Upper lobe of left lung (tissue), 4 donors: ENCODE measurements around the gene FGR.

Experiments used
- POLR2A ChIP-seq, 4 donors: fragments of 450-650 bp; IDR thresholded peaks; one replicate each; pipeline ENCODE4 v1.5.1; 2016 to 2017; ENCODE audit warnings: antibody characterized with exemption in 4 of 4, mild to moderate bottlenecking in 2 of 4
- POLR2AphosphoS5 ChIP-seq, 2 donors: sonication (generic); formaldehyde crosslinking; IDR thresholded peaks; one replicate each; pipeline ENCODE4 v1.5.1; 2017; ENCODE audit warnings: antibody characterized with exemption in 2 of 2
- TF ChIP-seq, protein P1 (sequence below), 6 experiments: fragments of 450-650 bp in 4 of 6; fragments of 200-600 bp in 2 of 6; sonication (generic) in 2 of 6; IDR thresholded peaks; one replicate each; pipeline ENCODE4 v1.5.1; 2016 to 2019; ENCODE audit warnings: antibody characterized with exemption in 6 of 6

- no peak for TF ChIP-seq POLR2AphosphoS5 (IDR thresholded peaks at IDR 0.05)
- TF ChIP-seq, protein P1, sequence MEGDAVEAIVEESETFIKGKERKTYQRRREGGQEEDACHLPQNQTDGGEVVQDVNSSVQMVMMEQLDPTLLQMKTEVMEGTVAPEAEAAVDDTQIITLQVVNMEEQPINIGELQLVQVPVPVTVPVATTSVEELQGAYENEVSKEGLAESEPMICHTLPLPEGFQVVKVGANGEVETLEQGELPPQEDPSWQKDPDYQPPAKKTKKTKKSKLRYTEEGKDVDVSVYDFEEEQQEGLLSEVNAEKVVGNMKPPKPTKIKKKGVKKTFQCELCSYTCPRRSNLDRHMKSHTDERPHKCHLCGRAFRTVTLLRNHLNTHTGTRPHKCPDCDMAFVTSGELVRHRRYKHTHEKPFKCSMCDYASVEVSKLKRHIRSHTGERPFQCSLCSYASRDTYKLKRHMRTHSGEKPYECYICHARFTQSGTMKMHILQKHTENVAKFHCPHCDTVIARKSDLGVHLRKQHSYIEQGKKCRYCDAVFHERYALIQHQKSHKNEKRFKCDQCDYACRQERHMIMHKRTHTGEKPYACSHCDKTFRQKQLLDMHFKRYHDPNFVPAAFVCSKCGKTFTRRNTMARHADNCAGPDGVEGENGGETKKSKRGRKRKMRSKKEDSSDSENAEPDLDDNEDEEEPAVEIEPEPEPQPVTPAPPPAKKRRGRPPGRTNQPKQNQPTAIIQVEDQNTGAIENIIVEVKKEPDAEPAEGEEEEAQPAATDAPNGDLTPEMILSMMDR (IDR thresholded peaks at IDR 0.05) = no peak
- TF ChIP-seq POLR2A (IDR thresholded peaks at IDR 0.05) = no peak
Observed at GRCh38 chr1:27567146-27567526, 67.8 kb downstream of the FGR start.
